SK-N-MC (cell line): ENCODE measurements around the gene MSANTD3.

Experiments
- EZH2 ChIP-seq: fragments of 200-600 bp; sonication (generic); IDR thresholded peaks from one replicate; pipeline ENCODE4 v1.6.1; 2017; ENCODE audit warnings: antibody characterized with exemption
- FOXP2 ChIP-seq: optimal IDR thresholded peaks from 2 replicates; pipeline ENCODE3; 2011; ENCODE audit warnings: mild to moderate bottlenecking, moderate library complexity; ENCODE audit not compliant: insufficient read depth; ENCODE audit errors: extremely low read length, control extremely low read depth

GRCh38 chr9:100455470-100455869 is 28.5 kb downstream of the MSANTD3 start:
- TF ChIP-seq FOXP2 = no peak
- no peak for TF ChIP-seq EZH2
